Ishikawa (cell line): ENCODE data around the gene IL36RN.

Experiments
- CEBPB ChIP-seq: IDR thresholded peaks from 2 replicates; pipeline ENCODE4 v1.6.1; 2012
- CREB1 ChIP-seq: IDR thresholded peaks from 2 replicates; pipeline ENCODE4 v1.6.1; 2012; ENCODE audit warnings: low read depth
- EGR1 ChIP-seq: IDR thresholded peaks from 2 replicates; pipeline ENCODE4 v1.6.1; 2012
- EP300 ChIP-seq: IDR thresholded peaks from 2 replicates; pipeline ENCODE4 v1.6.1; 2012; ENCODE audit warnings: borderline replicate concordance
- FOXM1 ChIP-seq: IDR thresholded peaks from 2 replicates; pipeline ENCODE4 v1.6.1; 2012; ENCODE audit warnings: low read depth, borderline replicate concordance
- NFIC ChIP-seq: IDR thresholded peaks from 2 replicates; pipeline ENCODE4 v1.6.1; 2012
- RAD21 ChIP-seq: IDR thresholded peaks from 2 replicates; pipeline ENCODE4 v1.6.1; 2012; ENCODE audit warnings: low read depth
- TAF1 ChIP-seq: IDR thresholded peaks from 2 replicates; pipeline ENCODE4 v1.6.1; 2012; ENCODE audit warnings: low read depth, mild to moderate bottlenecking
- TCF12 ChIP-seq: IDR thresholded peaks from 2 replicates; pipeline ENCODE4 v1.6.1; 2012; ENCODE audit warnings: low read depth
- TEAD4 ChIP-seq: IDR thresholded peaks from 2 replicates; pipeline ENCODE4 v1.6.1; 2012
- YY1 ChIP-seq: IDR thresholded peaks from 2 replicates; pipeline ENCODE4 v1.6.1; 2012; ENCODE audit warnings: low read depth
- ZBTB7A ChIP-seq: IDR thresholded peaks from 2 replicates; pipeline ENCODE4 v1.6.1; 2012; ENCODE audit warnings: low read depth
- TF ChIP-seq, protein P1 (sequence below): IDR thresholded peaks from 2 replicates; pipeline ENCODE4 v1.6.1; 2012
- TF ChIP-seq, protein P2 (sequence below): IDR thresholded peaks from 2 replicates; pipeline ENCODE4 v1.6.1; 2012
- TF ChIP-seq, protein P3 (sequence below): IDR thresholded peaks from 2 replicates; pipeline ENCODE4 v1.6.1; 2012; ENCODE audit warnings: low read depth, mild to moderate bottlenecking

Gene IL36RN

DNA sequence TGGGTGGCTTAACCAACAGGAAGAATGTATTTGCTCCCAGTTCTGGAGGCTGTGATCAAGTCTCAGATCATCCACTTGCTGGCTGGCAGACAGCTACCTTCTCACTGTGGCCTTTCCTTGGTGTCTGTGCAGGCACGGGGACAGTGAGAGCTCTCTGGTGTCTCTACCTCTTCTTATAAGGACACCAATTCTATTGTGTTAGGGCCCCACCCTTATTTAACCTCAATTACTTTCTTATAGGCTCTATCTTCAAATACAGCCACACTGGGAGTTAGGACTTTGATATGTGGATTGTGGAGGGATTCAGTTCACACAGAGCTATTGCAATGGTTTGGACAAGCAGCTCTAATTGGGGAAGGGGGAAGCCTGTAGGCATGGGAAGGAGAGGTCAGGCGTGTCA lies 43.1 kb downstream of the IL36RN start:
- TF ChIP-seq FOXM1, result no peak
- no peak for TF ChIP-seq CREB1

DNA sequence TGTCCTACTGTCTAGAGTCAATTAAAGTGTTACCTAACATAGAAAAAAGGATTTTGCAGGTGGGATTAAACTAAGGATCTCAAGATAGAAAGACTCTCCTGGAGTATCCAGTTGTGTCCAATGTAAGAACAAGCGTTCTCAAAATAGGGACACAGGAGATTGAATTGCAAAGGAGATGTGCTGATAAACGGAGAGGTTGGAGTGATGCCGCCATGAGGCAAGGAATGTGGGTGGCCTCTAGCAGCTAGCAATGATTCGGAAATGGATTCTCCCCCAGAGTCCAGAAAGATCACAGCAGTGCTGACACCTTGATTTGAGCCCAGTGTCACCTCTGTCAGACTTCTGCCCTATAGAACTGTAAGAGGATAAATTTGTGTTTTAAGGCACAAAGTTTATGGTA lies 44.3 kb downstream of the IL36RN start:
- TF ChIP-seq CREB1 (no peak), CEBPB (no peak), TEAD4 (no peak), YY1 (no peak), EP300 (no peak), TAF1 (no peak)
- TF ChIP-seq, protein P1, sequence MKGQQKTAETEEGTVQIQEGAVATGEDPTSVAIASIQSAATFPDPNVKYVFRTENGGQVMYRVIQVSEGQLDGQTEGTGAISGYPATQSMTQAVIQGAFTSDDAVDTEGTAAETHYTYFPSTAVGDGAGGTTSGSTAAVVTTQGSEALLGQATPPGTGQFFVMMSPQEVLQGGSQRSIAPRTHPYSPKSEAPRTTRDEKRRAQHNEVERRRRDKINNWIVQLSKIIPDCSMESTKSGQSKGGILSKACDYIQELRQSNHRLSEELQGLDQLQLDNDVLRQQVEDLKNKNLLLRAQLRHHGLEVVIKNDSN, result no peak
- TF ChIP-seq, protein P2, sequence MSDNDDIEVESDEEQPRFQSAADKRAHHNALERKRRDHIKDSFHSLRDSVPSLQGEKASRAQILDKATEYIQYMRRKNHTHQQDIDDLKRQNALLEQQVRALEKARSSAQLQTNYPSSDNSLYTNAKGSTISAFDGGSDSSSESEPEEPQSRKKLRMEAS, result no peak

DNA sequence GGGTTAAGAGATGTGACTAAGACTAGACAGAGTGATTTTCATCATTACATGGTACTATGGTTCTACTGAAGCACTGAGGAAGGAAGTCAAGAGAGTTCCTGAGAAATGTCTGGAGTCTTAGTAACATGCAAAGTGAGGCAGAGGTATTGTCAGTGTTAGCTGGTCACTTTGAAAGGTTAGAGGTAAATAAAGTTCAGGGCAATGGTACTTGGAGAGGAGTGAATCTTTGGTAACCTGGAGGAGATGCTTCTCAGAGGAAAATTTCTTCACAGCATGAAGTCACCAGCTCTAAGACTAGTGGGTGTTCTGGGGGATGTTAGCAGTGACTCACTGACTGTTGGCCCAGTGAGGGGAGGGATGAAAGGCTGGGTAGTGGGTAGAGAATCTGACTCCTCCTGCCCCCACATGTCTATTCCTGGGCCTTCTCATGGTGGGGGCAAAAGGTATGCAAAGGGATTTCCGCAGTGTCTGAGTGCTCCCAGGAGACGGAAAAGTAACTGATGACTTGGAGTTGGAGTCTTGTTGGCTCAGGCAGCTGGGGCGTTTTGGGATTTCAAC lies 45.1 kb downstream of the IL36RN start:
- TF ChIP-seq, protein P3, sequence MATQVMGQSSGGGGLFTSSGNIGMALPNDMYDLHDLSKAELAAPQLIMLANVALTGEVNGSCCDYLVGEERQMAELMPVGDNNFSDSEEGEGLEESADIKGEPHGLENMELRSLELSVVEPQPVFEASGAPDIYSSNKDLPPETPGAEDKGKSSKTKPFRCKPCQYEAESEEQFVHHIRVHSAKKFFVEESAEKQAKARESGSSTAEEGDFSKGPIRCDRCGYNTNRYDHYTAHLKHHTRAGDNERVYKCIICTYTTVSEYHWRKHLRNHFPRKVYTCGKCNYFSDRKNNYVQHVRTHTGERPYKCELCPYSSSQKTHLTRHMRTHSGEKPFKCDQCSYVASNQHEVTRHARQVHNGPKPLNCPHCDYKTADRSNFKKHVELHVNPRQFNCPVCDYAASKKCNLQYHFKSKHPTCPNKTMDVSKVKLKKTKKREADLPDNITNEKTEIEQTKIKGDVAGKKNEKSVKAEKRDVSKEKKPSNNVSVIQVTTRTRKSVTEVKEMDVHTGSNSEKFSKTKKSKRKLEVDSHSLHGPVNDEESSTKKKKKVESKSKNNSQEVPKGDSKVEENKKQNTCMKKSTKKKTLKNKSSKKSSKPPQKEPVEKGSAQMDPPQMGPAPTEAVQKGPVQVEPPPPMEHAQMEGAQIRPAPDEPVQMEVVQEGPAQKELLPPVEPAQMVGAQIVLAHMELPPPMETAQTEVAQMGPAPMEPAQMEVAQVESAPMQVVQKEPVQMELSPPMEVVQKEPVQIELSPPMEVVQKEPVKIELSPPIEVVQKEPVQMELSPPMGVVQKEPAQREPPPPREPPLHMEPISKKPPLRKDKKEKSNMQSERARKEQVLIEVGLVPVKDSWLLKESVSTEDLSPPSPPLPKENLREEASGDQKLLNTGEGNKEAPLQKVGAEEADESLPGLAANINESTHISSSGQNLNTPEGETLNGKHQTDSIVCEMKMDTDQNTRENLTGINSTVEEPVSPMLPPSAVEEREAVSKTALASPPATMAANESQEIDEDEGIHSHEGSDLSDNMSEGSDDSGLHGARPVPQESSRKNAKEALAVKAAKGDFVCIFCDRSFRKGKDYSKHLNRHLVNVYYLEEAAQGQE, result no peak
- TF ChIP-seq CEBPB (no peak), RAD21 (no peak), EGR1 (no peak), TEAD4 (no peak), TAF1 (no peak)

DNA sequence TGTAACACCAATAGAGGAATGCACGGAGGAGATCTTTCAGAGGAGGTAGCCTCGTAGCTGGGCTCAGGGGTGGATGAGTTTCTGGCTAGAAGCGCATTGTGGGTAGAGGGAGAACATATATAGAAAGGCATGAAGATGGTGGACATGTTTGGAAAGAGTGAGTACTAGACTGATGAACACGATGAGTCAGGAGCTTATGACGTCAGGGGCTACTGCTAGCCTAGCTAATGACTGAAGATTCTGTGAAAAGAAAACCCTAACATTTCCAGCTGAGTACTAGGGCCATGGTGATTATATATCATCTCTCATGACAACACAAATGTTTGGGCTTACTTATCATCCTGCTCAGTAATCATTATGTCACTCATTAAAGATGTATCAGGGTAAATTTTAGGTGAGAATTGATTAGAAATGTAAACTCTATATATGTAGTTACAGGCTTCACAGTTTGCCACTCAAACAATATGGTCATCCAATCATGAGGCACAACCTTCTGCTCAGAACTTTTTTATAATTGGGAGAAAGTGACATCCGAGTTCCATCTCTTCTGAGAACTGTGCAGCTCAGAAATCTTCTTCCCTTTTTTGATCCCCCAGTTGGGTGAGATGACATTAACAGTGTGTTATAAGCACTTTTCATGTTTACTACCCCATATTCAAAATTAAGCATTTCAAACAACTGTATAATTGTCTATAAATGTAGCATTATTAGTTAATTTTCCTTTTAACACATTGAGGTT lies 46.2 kb downstream of the IL36RN start:
- TF ChIP-seq, protein P3, result no peak
- TF ChIP-seq, protein P1, result no peak
- TF ChIP-seq CEBPB (no peak), TAF1 (no peak), YY1 (no peak), TEAD4 (no peak), EGR1 (no peak), ZBTB7A (no peak), EP300 (no peak), NFIC (no peak), RAD21 (no peak), CREB1 (no peak), FOXM1 (no peak), TCF12 (no peak)
- TF ChIP-seq, protein P2, result no peak

DNA sequence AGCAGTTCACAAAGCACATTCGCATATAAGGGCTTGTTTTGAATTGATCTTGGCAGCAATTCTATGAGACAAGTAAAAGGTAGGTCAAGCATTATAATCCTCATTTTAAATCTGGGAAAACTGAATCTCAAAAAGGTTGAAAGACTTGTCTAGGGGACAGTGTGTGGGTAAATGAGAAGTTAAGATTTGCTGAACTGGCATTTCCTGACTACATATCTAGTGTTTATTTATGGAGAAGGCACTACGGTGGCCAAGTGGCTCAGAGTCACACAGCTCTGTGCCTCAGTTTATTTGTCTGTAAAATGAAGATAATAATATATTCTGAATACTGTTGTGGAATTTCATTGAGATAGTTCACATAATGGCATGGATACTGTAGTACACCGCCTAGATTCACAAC lies 52.1 kb downstream of the IL36RN start:
- TF ChIP-seq EP300 (no peak), ZBTB7A (no peak)
- TF ChIP-seq, protein P3, result no peak
